Forelimb muscle (tissue), 1 donor: ENCODE measurements around the gene PLA2G4E. TPM values are rescaled to one million over a fixed set of nuclear protein-coding genes. Genes with fewer than 3 reads are reported as not detected.

Experiments
- DNase-seq: peaks from one replicate; pipeline ENCODE4 v3.0.0-alpha.2; 2013; ENCODE audit warnings: low read depth
- polyA plus RNA-seq: library from polyadenylated mRNA; unstranded; fragments of 120-200 nt; gene quantifications from one replicate; pipeline ENCODE4 v1.2.1, GENCODE V29; 2013; ENCODE audit not compliant: insufficient read length

The PLA2G4E gene
- polyA plus RNA-seq, 1 donor, result 2.0 TPM

- DNase-seq, result no peak
Observed at GRCh38 chr15:41936155-41936554, 84.7 kb downstream of the PLA2G4E start.

- DNase-seq, result no peak
Observed at GRCh38 chr15:41935566-41936020, 85.2 kb downstream of the PLA2G4E start.

GRCh38 chr15:41934843-41935242 is 86.0 kb downstream of the PLA2G4E start:
- DNase-seq, result no peak

- DNase-seq, result no peak
Observed at GRCh38 chr15:41933771-41934170, 87.1 kb downstream of the PLA2G4E start.

- no peak for DNase-seq
Observed at GRCh38 chr15:41933326-41933725, 87.5 kb downstream of the PLA2G4E start.

GRCh38 chr15:41932511-41933289 is 88.1 kb downstream of the PLA2G4E start:
- DNase-seq, result no peak

- no peak for DNase-seq
Observed at GRCh38 chr15:41932101-41932500, 88.7 kb downstream of the PLA2G4E start.

Other genes starting within 250 kb of the PLA2G4E start
- gene MAPKBP1, start 246.6 kb downstream of the PLA2G4E start, polyA plus RNA-seq, result 11.1 TPM
- 7.7 TPM for gene JMJD7, start 192.9 kb downstream of the PLA2G4E start, polyA plus RNA-seq
- 7.8 TPM for gene PLA2G4B, start 182.2 kb downstream of the PLA2G4E start, polyA plus RNA-seq
- 1.9 TPM for gene SPTBN5, start 127.0 kb downstream of the PLA2G4E start, polyA plus RNA-seq
- gene EHD4, start 48.5 kb downstream of the PLA2G4E start, polyA plus RNA-seq, result 39.6 TPM
- 0.14 TPM for gene PLA2G4D, start 73.5 kb upstream of the PLA2G4E start, polyA plus RNA-seq
- gene PLA2G4F, start 135.6 kb upstream of the PLA2G4E start, polyA plus RNA-seq, result not detected
- 46.7 TPM for gene VPS39, start 187.3 kb upstream of the PLA2G4E start, polyA plus RNA-seq